PFSK-1 (cell line): ENCODE data around the gene NDEL1.

ENCODE experiments used
- FOXP2 ChIP-seq: optimal IDR thresholded peaks from 2 replicates; pipeline ENCODE3; 2011; ENCODE audit warnings: borderline replicate concordance, control low read depth, inconsistent platforms; ENCODE audit not compliant: insufficient read depth; ENCODE audit errors: extremely low read length, extremely low read depth
- POLR2AphosphoS5 ChIP-seq: IDR thresholded peaks from 2 replicates; pipeline ENCODE4 v1.6.1; 2012; ENCODE audit warnings: low read depth, mild to moderate bottlenecking, control low read depth, low read length, moderate library complexity
- REST ChIP-seq, 2 experiments: IDR thresholded peaks; 2 replicates each; pipeline versions ENCODE4 v1.6.1 to v1.8.0; 2011 to 2012; ENCODE audit warnings: low read depth in 2 of 2, low read length in 2 of 2, control low read depth in 1 of 2, inconsistent platforms in 1 of 2, mild to moderate bottlenecking in 1 of 2, moderate library complexity in 1 of 2; ENCODE audit not compliant: insufficient read depth in 1 of 2
- SIN3A ChIP-seq: IDR thresholded peaks from 2 replicates; pipeline ENCODE4 v1.6.1; 2012; ENCODE audit warnings: mild to moderate bottlenecking, low read length, moderate library complexity, borderline replicate concordance; ENCODE audit not compliant: insufficient read depth
- TAF1 ChIP-seq: IDR thresholded peaks from 2 replicates; pipeline ENCODE4 v1.6.1; 2012; ENCODE audit warnings: low read length, control low read depth, borderline replicate concordance; ENCODE audit not compliant: insufficient read depth

GRCh38 chr17:8451933-8452614, 16.4 kb downstream of the NDEL1 start:
- TF ChIP-seq TAF1 (no peak), SIN3A (no peak), POLR2AphosphoS5 (no peak), REST (IDR thresholded peaks at IDR 0.05; ENCODE audit: insufficient read depth in 1 of 2, low read depth in 2 of 2, low read length in 2 of 2) (no peak), FOXP2 (no peak)
